NOMO-1 treated with dmso at 0.1 percent for 144 hours (cell line): ENCODE results near the gene TMEM53.

Experiments
- DNase-seq: peaks from one replicate; lab custom pipeline; 2025; ENCODE audit not compliant: unreplicated experiment; lab: John Stamatoyannopoulos, UW

TMEM53 gene

GRCh38 chr1:44631647-44632539, 42.4 kb downstream of the TMEM53 start:
- DNase-seq: peak; percentile 84

- no peak for DNase-seq
Observed at GRCh38 chr1:44631333-44631646, 43.0 kb downstream of the TMEM53 start.

- no peak for DNase-seq
Observed at GRCh38 chr1:44630116-44630515, 44.2 kb downstream of the TMEM53 start.

GRCh38 chr1:44628962-44629756, 45.1 kb downstream of the TMEM53 start:
- DNase-seq: no peak

GRCh38 chr1:44625348-44625747, 48.9 kb downstream of the TMEM53 start:
- no peak for DNase-seq

- no peak for DNase-seq
Observed at GRCh38 chr1:44624268-44624901, 49.9 kb downstream of the TMEM53 start.

GRCh38 chr1:44621841-44622286, 52.4 kb downstream of the TMEM53 start:
- DNase-seq: no peak

GRCh38 chr1:44620072-44620471, 54.2 kb downstream of the TMEM53 start:
- DNase-seq: no peak

GRCh38 chr1:44619261-44619900, 54.9 kb downstream of the TMEM53 start:
- no peak for DNase-seq

- no peak for DNase-seq
Observed at GRCh38 chr1:44617703-44618029, 56.6 kb downstream of the TMEM53 start.

GRCh38 chr1:44616991-44617702, 57.1 kb downstream of the TMEM53 start:
- DNase-seq: no peak

GRCh38 chr1:44616284-44616990, 57.8 kb downstream of the TMEM53 start:
- DNase-seq: no peak

- no peak for DNase-seq
Observed at GRCh38 chr1:44613941-44614340, 60.3 kb downstream of the TMEM53 start.

GRCh38 chr1:44611866-44612265, 62.4 kb downstream of the TMEM53 start:
- no peak for DNase-seq

- no peak for DNase-seq
Observed at GRCh38 chr1:44611419-44611818, 62.9 kb downstream of the TMEM53 start.

GRCh38 chr1:44610527-44611148, 63.6 kb downstream of the TMEM53 start:
- no peak for DNase-seq

GRCh38 chr1:44609768-44610526, 64.3 kb downstream of the TMEM53 start:
- DNase-seq: no peak

- no peak for DNase-seq
Observed at GRCh38 chr1:44609412-44609767, 64.9 kb downstream of the TMEM53 start.

- DNase-seq: no peak
Observed at GRCh38 chr1:44608141-44608540, 66.1 kb downstream of the TMEM53 start.
